ENCODE measurements around the gene C1QTNF6.

Gene C1QTNF6

DNA sequence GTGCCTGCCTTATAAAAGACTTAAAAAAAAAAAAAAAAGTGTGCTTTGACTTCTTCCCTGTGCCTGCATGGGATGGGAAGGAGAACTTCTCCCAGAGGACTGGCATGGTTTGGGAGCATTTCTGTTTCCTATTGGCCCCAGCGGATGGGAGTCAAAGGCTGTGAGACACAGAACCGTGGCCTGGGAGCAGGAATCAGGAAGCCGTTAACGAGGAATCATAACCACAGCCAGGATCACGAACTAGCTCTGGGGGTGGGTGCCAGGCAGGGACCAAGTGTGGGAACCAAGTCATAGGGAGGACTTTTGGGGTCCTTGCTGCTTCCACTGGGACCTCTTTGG is 526 bp downstream of the C1QTNF6 start:
- peak in 1 of 2 experiments; percentile 42 for DNase-seq (ENCODE audit: low read depth in 1 of 2, low spot score in 1 of 2)
- in situ Hi-C loops (cut with HindIII; ENCODE audit: low pct_unique_long_range_greater_than_20kb, low sequenced_read_pairs): no loop called here
- no peak for TF ChIP-seq JUND (IDR thresholded peaks at IDR 0.05; ENCODE audit: low read depth)

DNA sequence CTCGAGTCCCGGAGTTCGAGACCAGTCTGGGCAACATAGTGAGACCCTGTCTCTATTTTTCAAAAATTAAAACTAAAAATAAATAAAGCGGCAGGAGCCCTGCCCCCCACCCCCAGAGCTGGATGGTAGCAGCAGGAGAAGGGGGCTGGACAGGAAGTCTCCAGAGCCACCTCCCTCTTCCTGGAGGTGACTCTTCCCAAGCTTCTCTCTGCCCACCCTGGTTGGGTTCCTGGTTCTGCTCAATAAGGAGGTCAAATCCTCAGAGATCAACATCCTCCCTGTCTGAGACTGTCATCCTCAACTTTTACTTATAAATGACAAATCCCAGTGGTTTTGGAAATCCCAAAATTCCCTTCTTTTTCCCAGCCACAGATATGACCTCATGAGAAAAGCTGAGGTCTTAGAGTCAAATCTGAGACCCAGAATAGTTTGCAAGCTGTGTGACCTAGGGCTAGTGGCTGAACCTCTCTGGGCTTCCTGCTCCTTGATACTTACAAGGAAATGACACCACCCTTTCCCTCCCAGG is 987 bp downstream of the C1QTNF6 start:
- in situ Hi-C loops (cut with HindIII; ENCODE audit: low pct_unique_long_range_greater_than_20kb, low sequenced_read_pairs): no loop called here
- no peak for TF ChIP-seq JUND (IDR thresholded peaks at IDR 0.05; ENCODE audit: low read depth)
- no peak for DNase-seq (ENCODE audit: low read depth in 1 of 2, low spot score in 1 of 2)

DNA sequence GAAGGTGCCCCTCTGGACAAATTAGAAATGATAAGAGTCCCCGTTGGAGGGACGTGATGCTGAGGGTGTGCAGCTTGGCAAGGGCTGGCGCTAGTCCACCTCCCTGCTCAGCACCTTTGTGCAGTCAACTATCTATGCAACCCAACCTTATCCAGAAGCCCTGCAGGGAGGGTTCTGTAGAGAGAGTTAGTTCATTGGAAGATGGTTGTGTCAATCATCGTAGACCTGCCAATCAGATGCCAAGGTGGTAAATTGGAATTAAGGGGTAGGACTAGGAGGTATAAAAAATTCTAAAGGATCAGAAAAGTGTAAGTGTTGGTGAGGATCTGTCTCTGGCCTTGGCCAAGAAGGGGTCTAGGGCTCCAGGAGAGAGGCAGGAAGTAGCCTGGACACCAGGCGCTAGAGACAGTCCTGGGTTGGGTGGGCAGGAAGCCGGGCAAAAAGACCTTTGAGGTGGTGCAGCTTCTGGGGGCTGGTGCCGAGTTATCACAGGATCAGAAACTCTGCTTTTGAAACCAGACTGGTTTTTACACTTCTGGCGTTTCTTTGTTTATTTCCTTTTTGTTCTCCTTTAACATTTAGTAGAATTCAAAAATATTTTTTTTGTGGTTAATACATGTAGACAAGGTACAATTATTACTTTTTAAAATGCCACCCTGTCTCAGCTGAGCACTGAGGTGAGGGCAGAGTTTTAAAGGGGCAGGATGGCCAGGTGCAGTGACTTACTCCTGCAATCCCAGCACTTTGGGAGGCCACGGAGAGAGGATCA is 1.6 kb downstream of the C1QTNF6 start:
- peak; percentile 65 to 92 for DNase-seq (ENCODE audit: low read depth in 1 of 2, low spot score in 1 of 2)
- TF ChIP-seq JUND (IDR thresholded peaks at IDR 0.05; ENCODE audit: low read depth): no peak
- in situ Hi-C loops (cut with HindIII; ENCODE audit: low pct_unique_long_range_greater_than_20kb, low sequenced_read_pairs): no loop called here

DNA sequence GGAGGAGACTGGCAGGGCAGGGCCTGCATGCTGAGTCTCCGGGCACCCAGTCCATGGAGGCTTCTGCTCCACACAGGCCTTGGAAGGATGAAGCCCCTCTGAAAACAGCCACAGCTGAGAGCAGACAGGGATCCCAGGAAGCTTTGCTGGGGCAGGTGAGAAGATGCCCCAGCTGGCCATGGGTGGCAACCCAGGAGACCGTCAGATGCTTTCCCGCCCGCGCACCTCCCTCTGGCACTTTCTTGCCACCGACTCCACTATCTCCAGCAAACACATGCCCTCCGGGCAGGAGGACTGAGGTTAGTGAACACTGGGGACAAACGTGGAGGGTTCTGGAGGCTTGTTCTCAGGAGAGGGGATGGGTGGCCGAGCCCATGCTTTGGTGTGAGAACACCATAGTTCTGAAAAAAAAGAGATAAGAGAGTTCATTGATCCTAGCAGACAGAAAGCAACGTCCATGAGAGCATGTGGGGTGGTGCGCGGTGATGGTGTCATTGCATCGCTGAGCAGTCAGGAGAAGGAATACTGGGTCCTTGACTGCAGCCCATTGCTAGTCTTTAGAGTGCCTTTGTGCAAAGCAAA is 2.3 kb downstream of the C1QTNF6 start:
- in situ Hi-C loops (cut with HindIII; ENCODE audit: low pct_unique_long_range_greater_than_20kb, low sequenced_read_pairs): no loop called here
- no peak for DNase-seq (ENCODE audit: low read depth in 1 of 2, low spot score in 1 of 2)

DNA sequence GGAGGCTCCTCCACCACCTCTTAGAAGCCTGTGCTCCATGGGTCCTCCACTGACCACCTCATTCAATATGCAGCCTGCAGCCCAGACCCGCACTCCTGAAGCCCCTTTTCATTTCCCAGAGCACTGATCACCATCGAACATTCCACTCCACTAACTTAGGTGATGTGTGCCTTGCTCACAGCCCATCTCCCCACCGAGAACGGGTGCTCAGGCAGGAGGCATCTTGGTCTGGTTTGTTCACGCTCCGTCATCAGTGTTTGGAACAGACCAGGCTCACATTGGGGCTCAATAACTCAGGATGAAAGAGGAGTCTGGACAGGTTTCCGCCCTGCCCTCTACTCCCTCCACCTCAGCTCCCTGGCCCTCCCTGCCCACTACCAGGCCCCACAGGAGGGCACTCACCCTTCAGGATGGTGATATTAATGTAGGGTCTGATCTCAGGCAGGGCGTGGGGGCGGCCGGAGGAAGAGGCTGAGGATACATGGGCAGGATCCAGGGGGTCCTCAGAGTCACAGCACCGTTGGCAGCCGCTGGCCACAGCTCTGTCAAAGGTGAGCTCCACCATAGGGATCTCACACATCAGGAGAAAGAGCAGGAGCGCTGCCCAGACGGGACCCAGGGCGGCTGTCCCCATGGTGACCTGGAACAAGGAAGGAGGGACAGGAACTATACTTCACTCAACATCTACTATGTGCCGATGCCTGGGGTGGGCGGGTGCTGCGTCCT is 3.1 kb downstream of the C1QTNF6 start:
- in situ Hi-C loops (cut with HindIII; ENCODE audit: low pct_unique_long_range_greater_than_20kb, low sequenced_read_pairs): no loop called here
- no peak for DNase-seq (ENCODE audit: low read depth in 1 of 2, low spot score in 1 of 2)
- no peak for TF ChIP-seq JUND (IDR thresholded peaks at IDR 0.05; ENCODE audit: low read depth)

More for the DNA sequence above, 2.3 kb downstream of the C1QTNF6 start:
- TF ChIP-seq JUND (IDR thresholded peaks at IDR 0.05; ENCODE audit: low read depth): no peak

DNA sequence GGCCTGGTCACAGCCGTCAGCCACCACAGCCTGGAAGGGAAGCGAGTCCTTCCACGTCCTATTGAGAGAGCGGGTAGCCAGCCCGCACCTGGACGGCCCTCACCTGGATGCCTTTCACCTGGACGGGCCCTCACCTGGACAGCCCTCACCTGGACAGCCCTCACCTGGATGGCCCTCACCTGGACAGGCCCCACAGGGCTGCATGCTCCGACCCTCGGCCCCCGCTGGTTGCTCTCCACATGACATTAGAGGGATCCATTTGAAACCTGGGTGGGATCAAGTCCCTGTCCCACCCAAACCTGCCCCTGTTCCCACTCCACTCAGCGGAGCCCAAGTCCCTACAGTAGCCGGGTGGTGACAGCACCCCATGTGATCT is 3.7 kb downstream of the C1QTNF6 start:
- no peak for DNase-seq (ENCODE audit: low read depth in 1 of 2, low spot score in 1 of 2)
- in situ Hi-C loops (cut with HindIII; ENCODE audit: low pct_unique_long_range_greater_than_20kb, low sequenced_read_pairs): no loop called here
- no peak for TF ChIP-seq JUND (IDR thresholded peaks at IDR 0.05; ENCODE audit: low read depth)

DNA sequence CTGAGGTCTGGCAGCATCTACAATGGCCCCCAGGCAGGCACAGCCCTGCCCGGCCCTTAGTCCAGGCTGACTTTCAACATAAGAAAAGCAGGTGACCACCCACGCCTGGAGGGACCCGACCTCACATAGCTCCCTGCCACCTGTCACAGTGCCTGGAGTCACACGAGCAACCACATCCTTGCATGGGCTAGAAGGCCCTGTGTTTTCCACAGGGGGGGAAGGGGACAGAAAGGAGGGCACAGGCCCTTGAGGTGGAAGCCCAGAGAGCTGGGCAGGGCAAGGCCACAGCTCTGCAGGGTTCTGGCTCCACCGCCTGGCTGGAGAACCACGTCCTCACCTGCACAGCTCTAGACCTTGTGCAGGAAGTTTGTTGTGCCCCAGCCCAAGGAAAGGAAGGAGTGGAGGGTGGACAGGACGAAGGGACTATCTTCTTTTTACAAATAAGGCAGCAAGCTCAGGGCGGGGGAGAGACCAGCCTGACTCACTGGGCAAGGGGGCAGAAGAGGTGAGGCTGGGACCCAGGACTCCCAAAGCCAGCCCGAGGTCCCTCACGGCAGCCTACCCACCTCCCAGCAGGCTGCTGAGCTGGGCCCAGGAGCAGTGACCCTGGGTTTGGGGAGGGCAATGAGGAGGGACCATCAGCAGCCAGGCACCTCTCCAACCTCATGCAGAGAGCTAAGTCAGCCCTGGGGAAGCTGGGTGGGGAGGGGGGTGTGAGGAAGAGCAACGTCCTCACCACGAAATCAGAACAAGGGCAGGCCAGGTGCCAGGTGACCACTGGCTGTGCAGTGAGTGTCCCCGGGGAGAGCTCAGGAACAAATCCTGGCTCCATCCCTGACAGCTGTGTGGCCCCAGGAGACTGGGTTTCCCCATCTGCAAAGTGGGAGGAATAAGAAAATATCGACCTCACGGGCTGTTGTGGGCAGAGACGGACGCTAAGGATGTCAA is 4.3 kb downstream of the C1QTNF6 start:
- no peak for TF ChIP-seq JUND (IDR thresholded peaks at IDR 0.05; ENCODE audit: low read depth)
- in situ Hi-C loops (cut with HindIII; ENCODE audit: low pct_unique_long_range_greater_than_20kb, low sequenced_read_pairs): no loop called here
- peak; percentile 31 to 46 for DNase-seq (ENCODE audit: low read depth in 1 of 2, low spot score in 1 of 2)

DNA sequence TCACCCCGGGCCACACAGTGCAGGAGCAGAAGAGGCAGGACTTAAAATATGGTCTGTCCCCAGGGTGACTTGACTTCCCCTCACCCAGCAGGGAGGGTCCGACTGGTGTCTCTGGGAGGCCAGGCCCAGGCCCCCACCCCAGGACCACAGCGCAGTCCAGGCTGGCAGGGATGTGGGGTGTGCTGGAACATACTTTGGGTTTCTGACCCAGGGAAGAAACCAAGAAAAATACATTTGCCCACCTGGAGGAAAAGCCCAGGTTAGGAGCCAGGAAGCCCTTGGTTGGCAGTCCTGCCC is 5.2 kb downstream of the C1QTNF6 start:
- in situ Hi-C loops (cut with HindIII; ENCODE audit: low pct_unique_long_range_greater_than_20kb, low sequenced_read_pairs): no loop called here
- TF ChIP-seq JUND (IDR thresholded peaks at IDR 0.05; ENCODE audit: low read depth): no peak

DNA sequence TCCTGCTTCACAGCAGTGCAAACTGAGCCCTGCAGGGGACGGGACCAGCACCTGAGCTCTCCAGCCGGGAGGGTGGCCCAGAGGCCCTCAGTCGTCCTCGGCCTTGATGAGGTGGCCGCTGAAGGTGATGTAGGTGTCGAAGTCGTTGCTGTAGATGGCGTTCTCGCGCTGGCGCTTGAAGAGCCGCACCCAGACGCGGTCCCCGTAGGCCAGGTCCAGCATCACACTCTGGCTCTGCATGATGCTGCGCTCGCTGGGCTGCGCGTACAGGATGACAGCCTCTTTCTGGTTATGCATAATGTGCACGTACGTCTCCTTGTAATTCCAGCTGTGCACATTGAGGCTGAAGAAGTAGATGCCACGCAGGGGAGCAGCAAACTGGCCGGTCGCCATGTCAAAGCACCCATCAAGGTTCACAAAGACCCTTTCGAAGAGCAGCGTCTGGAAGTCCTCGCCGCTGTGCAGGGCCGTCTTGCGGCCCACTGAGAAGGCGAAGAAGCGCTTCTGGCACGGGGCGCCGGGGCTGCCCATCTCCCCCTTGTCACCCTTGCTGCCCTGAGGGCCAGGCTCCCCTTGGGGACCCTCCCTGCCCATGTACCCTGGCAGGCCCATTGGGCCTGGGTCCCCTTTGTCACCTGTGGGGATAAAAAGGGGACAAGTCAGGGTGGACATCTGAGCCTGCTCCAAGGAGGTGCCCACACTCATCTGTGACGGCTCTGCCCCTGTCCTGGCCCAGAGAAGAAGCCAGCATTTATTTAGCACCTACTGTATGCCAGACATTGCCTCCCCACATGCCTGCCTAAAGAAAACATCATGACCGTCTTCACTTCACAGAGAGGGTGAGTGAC is 5.7 kb downstream of the C1QTNF6 start:
- in situ Hi-C loops (cut with HindIII; ENCODE audit: low pct_unique_long_range_greater_than_20kb, low sequenced_read_pairs): no loop called here
- TF ChIP-seq JUND (IDR thresholded peaks at IDR 0.05; ENCODE audit: low read depth): no peak
- DNase-seq (ENCODE audit: low read depth in 1 of 2, low spot score in 1 of 2): no peak

More for the DNA sequence above, 5.2 kb downstream of the C1QTNF6 start:
- DNase-seq (ENCODE audit: low read depth in 1 of 2, low spot score in 1 of 2): no peak

DNA sequence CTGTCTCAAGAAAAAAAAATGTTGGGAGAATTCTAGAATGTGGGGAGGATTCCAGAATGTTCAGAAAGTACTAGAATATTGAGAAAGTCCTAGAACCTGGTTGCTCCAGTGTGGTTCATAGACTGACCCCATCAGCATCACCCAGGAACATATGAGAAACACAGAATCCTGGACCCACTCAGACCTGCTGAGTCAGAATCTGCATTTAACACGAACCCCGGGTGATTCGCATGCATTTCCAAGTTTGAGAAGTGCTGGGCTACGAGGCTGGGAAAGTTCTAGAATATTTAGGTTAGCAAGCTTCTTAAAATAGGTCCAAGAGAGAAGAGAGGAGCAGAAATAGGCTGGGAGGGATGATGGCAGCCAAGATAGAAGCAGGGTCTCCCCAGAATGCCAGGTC is 6.4 kb downstream of the C1QTNF6 start:
- TF ChIP-seq JUND (IDR thresholded peaks at IDR 0.05; ENCODE audit: low read depth): no peak
- no peak for DNase-seq (ENCODE audit: low read depth in 1 of 2, low spot score in 1 of 2)
- in situ Hi-C loops (cut with HindIII; ENCODE audit: low pct_unique_long_range_greater_than_20kb, low sequenced_read_pairs): no loop called here

DNA sequence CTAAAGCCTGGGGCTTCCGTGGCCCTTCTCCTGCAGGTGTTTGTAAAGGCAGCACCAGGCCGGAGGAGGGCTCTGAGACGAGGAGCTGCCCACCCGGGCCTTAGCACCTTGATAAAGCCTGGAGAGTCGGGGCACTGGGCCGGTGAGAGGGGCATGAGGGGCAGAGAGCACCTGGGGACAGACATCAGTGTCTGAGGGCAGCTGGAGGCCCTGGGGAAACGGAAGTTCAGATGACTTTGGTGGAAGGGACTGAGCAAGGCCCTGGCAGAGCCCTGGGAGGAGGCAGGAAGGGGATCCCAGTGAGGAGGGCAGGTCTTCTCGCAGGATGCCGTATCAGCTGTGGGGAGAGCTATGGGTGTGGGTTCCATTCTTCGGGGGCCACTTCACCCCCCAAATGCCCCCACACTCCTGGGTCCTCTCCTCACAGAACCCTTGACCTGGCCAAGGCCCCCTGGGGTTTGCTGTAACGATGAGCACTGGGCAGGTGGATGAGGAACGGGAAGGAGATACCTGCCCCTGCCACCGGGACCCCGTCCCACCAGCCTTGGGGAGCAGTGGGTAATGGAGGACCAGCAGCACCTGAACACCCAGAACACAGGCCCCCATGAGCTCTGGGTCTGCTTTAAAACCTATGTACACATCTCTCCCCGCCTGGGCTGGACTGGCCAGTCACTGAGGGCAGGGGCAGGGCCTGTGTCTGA is 7.4 kb downstream of the C1QTNF6 start:
- TF ChIP-seq JUND (IDR thresholded peaks at IDR 0.05; ENCODE audit: low read depth): no peak
- DNase-seq (ENCODE audit: low read depth in 1 of 2, low spot score in 1 of 2): no peak
- in situ Hi-C loops (cut with HindIII; ENCODE audit: low pct_unique_long_range_greater_than_20kb, low sequenced_read_pairs): no loop called here
